Right lobe of liver (tissue), 6 donors: ENCODE results near the gene MTMR2. TPM values are rescaled to one million over a fixed set of nuclear protein-coding genes. Genes with fewer than 3 reads are reported as not detected.

Experiments used
- ATAC-seq, 4 donors: fragments of 200-7000 bp; cut with Tn5 transposase; one replicate each; pipeline ENCODE4 v1.9.1; 2020; ENCODE audit warnings: mild to moderate bottlenecking in 4 of 4, moderate library complexity in 4 of 4
- DNase-seq, 3 donors: peaks; one replicate each; pipeline ENCODE4 v3.0.0-alpha.2; 2020
- H3K27ac ChIP-seq, 3 donors: fragments of 200-600 bp; one replicate each; pipeline ENCODE4 v1.8.0; 2022
- H3K27me3 ChIP-seq, 2 donors: fragments of 200-600 bp; one replicate each; pipeline ENCODE4 v1.8.0; 2022
- H3K36me3 ChIP-seq, 4 donors: fragments of 200-600 bp; sonication (generic) in 1 of 4; one replicate each; pipeline versions ENCODE4 v1.5.1 to v1.8.0; 2017 to 2022; ENCODE audit warnings: control low read depth in 1 of 4
- H3K4me1 ChIP-seq, 4 donors: fragments of 200-600 bp; sonication (generic) in 1 of 4; one replicate each; pipeline versions ENCODE4 v1.5.1 to v1.8.0; 2017 to 2022; ENCODE audit warnings: control low read depth in 1 of 4
- H3K4me3 ChIP-seq, 3 donors: fragments of 200-600 bp; one replicate each; pipeline ENCODE4 v1.8.0; 2022
- H3K9me3 ChIP-seq, 4 donors: fragments of 200-600 bp; sonication (generic) in 1 of 4; one replicate each; pipeline versions ENCODE4 v1.5.1 to v1.8.0; 2017 to 2022; ENCODE audit warnings: control low read depth in 1 of 4
- CTCF ChIP-seq, 4 donors: fragments of 200-600 bp in 3 of 4; fragments of 450-650 bp in 1 of 4; IDR thresholded peaks; one replicate each; pipeline versions ENCODE4 v1.5.1 to v1.8.0; 2016 to 2022; ENCODE audit warnings: antibody characterized with exemption in 4 of 4, mild to moderate bottlenecking in 2 of 4
- POLR2A ChIP-seq: fragments of 450-650 bp; IDR thresholded peaks from one replicate; pipeline ENCODE4 v1.6.1; 2017; ENCODE audit warnings: antibody characterized with exemption, mild to moderate bottlenecking
- WGBS: methylation state at CpG from one replicate; pipeline ENCODE4 v1.1.6; 2018; ENCODE audit warnings: low coverage, low lambda C conversion rate; ENCODE audit not compliant: insufficient coverage; ENCODE audit errors: missing lambda C conversion rate; 5-methylcytosine and 5-hydroxymethylcytosine counted together
- intact Hi-C, 2 donors: fragments of 100-400 bp; cut with DNase I; formaldehyde crosslinking; loops; one replicate each; pipeline versions ENCODE4 v1.11.2 to v1.14.1; 2022
- total RNA-seq, 6 experiments: library from RNA; depleted of rRNA in 2 of 6; stranded (reverse); fragments of >200 nt in 2 of 6; fragmentation: NEBNext Ultra II Directional in 3 of 6; extraction: Animal tissue kit (Norgen Biotek cat#: 25700) in 3 of 6; gene quantifications; one replicate each; pipeline versions ENCODE4 v1.1.0 to v1.2.4, GENCODE V29; 2016 to 2023
- donor health status: DM: no; HTN: yes; CAD: no.
- donor health status: DM: no; HTN: no; CAD: no.
- donor health status: DM: no; HTN: no; CAD: no.
- donor health status: DM: no; HTN: yes; CAD: no.
- donor health status: DM: no; HTN: yes; CAD: no.

The MTMR2 gene
- total RNA-seq, 6 experiments from 2014 or later, result 1.7 to 8.7 (median 3.9) TPM

- ATAC-seq, result no peak
- TF ChIP-seq POLR2A (no peak), CTCF (IDR thresholded peaks at IDR 0.05) (no peak)
- no peak for DNase-seq
- Histone ChIP-seq H3K4me3 (peak overlapping the region; percentile 91 to 93 (median 93)), H3K27me3 (no peaks in the 10 kb centered on the region), H3K36me3 (no peaks in the 10 kb centered on the region), H3K27ac (peak overlapping the region; percentile 78 to 89 (median 80)), H3K4me1 (peaks cover 0 to 7% (median 2%) of the 10 kb centered on the region in 4 donors), H3K9me3 (no peaks in the 10 kb centered on the region)
- WGBS, result 35% methylated on average over 9 of the region's 9 CpGs
- intact Hi-C loops, result no loop called here
Observed at GRCh38 chr11:95922536-95923438, 1.1 kb downstream of the MTMR2 start.

- Histone ChIP-seq H3K27ac (no peak overlapping the region), H3K27me3 (no peaks in the 10 kb centered on the region), H3K4me1 (peaks cover 0 to 7% (median 2%) of the 10 kb centered on the region in 4 donors), H3K4me3 (no peak overlapping the region), H3K36me3 (no peaks in the 10 kb centered on the region), H3K9me3 (no peaks in the 10 kb centered on the region)
- TF ChIP-seq CTCF (IDR thresholded peaks at IDR 0.05), result no peak
- TF ChIP-seq POLR2A, result no peak
- ATAC-seq, result no peak
- no peak for DNase-seq
- 37% methylated on average over 2 of the region's 2 CpGs for WGBS
- intact Hi-C loops, result no loop called here
Observed at GRCh38 chr11:95922099-95922498, 1.8 kb downstream of the MTMR2 start.

- Histone ChIP-seq H3K27me3 (no peaks in the 10 kb centered on the region), H3K36me3 (no peaks in the 10 kb centered on the region), H3K27ac (no peak overlapping the region), H3K4me3 (no peak overlapping the region), H3K4me1 (peaks cover 0 to 7% (median under 1%) of the 10 kb centered on the region in 4 donors), H3K9me3 (no peaks in the 10 kb centered on the region)
- WGBS, result 83% methylated on average over 3 of the region's 3 CpGs
- intact Hi-C loops, result no loop called here
- no peak for TF ChIP-seq POLR2A
- no peak for TF ChIP-seq CTCF (IDR thresholded peaks at IDR 0.05)
- DNase-seq, result no peak
- ATAC-seq, result no peak
Observed at GRCh38 chr11:95920460-95921105, 3.3 kb downstream of the MTMR2 start.

- H3K9me3 ChIP-seq, result no peaks in the 10 kb centered on the region
- no peaks in the 10 kb centered on the region for H3K36me3 ChIP-seq
- H3K27me3 ChIP-seq, result no peaks in the 10 kb centered on the region
- DNase-seq (no peak), ATAC-seq (no peak)
- no peak overlapping the region for H3K27ac ChIP-seq
- 65% methylated on average over 3 of the region's 3 CpGs for WGBS
- H3K4me3 ChIP-seq, result no peak overlapping the region
- TF ChIP-seq POLR2A, result no peak
- H3K4me1 ChIP-seq, result peaks cover 0 to 7% (median 0%) of the 10 kb centered on the region in 4 donors
- intact Hi-C loops, result no loop called here
Observed at GRCh38 chr11:95919514-95919913, 4.4 kb downstream of the MTMR2 start.

- Histone ChIP-seq H3K9me3 (no peaks in the 10 kb centered on the region), H3K36me3 (no peaks in the 10 kb centered on the region), H3K4me3 (no peak overlapping the region), H3K4me1 (peaks cover 0 to 7% (median 0%) of the 10 kb centered on the region in 4 donors), H3K27ac (no peak overlapping the region), H3K27me3 (no peaks in the 10 kb centered on the region)
- no peak for TF ChIP-seq POLR2A
- no peak for TF ChIP-seq CTCF (IDR thresholded peaks at IDR 0.05)
- 72% methylated on average over 3 of the region's 3 CpGs for WGBS
- intact Hi-C loops, result no loop called here
- ATAC-seq, result no peak
- DNase-seq, result no peak
Observed at GRCh38 chr11:95918720-95919119, 5.2 kb downstream of the MTMR2 start.
